Stimulated activated CD4-positive, alpha-beta T cell treated with anti-CD3 and anti-CD28 coated beads, Interleukin-12 subunit alpha, Interleukin-12 subunit beta, amount 100 ng/mL, for 48 hours (primary cell): Measurements from ENCODE around the gene RAB2B.
A peak's percentile ranks its signal among the peaks of the same experiment; 100 is the strongest.

Source experiments
- DNase-seq, 3 donors: peaks; one replicate each; pipeline ENCODE4 v3.0.0-alpha.2; 2020; ENCODE audit warnings: low read depth in 2 of 3, low spot score in 1 of 3

RAB2B gene

GRCh38 chr14:21476925-21477681 is at the start of gene RAB2B, which contains the start of gene TOX4:
Gene RAB2B (minus strand): TSS chr14:21476959. CDS start chr14:21476872, 87 bp downstream.
Gene TOX4 (plus strand): TSS chr14:21477195. CDS start chr14:21477279, 84 bp downstream.
- DNase-seq: peak; percentile 90 to 93 (median 92)

GRCh38 chr14:21525962-21526671 is 49.4 kb upstream of the RAB2B start, which contains the start of gene SALL2:
Gene SALL2 (minus strand): TSS chr14:21526346. CDS start chr14:21526127, 219 bp downstream.
- peak; percentile 52 to 70 (median 63) for DNase-seq

- DNase-seq: no peak
Observed at GRCh38 chr14:21525571-21525961, 48.8 kb upstream of the RAB2B start.

DNA sequence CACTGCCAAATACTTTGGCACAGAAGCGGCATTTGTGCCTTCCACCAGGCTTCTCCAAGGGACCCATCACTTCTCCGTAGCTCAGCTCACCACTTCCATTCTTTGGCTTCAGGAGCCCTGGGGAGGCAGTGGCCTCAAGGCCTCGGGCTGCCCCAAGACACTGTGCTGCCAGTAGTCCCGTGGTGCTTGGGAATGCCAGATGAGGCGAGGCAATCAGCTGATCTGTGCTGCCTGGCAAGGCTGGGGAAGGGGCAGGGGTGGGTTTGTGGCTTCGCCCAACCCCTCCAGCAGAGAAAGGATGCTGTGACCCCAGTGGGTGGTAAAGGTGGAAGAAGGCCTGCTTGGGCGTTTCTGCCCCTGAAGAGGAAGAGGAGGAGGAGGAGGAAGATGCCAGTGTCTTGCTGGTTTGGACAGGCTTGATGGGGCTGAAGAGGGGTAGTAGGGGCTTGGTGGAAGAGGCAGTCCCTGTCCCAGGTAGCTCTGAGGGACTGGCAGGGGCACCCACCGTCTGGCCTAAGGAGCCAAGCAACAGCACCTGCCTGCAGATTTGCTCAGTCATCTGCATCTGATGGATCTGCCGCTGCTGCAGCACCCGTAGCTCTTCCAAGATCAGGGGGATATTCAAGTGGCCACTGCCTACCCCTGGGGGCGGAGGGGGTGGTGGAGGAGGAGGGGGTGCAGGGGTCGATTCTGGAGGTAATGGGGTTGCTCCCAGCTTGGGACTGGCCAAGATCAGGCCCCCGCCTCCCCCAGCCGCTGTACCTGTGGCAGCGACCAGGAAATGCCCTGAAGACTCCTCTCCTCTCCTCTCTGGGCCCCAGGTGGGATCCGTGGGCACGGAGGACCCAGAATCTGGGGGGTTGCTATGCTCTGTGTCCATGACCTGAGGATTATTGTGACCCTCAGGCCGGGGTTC is 48.1 kb upstream of the RAB2B start:
- no peak for DNase-seq

DNA sequence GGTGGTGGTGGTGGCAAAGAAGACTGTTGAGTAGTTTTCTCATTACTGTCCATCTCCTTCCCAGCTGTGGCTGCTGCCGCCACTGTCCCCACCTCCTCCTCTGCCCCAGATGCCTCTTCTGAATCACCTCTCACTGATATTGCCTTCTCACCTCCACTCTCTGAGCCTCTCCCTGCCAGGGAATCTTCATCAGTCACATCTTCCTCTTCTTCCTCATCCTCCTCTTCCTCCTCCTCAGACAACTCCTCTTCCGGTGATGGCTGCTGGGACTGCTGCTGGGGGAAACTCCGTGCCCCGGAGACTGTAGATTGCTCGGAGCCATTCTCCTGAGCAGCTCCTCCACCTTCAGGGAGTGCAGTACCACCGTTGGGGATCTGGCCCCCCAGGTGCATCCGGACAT is 46.4 kb upstream of the RAB2B start:
- DNase-seq: no peak

DNA sequence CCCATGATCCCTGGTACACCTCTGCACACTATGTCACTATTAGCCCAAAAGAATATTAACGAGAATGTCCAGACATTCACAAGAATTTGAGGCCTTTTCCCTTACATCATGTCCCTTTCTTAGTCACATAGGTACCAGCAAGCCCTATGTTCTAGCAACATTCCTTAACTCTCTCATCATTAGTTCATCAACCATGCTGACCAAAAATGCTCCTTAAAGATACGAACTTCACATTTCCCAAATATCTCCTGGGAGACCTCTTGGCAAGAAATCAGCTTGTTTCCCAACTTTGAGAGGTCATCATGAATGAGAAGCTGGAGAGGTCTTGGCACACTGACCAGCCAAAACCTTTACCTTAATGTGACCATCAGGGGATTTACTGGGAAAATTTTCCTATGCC is 44.7 kb upstream of the RAB2B start:
- DNase-seq: no peak

- no peak for DNase-seq
Observed at GRCh38 chr14:21520767-21521166, 44.0 kb upstream of the RAB2B start.

DNA sequence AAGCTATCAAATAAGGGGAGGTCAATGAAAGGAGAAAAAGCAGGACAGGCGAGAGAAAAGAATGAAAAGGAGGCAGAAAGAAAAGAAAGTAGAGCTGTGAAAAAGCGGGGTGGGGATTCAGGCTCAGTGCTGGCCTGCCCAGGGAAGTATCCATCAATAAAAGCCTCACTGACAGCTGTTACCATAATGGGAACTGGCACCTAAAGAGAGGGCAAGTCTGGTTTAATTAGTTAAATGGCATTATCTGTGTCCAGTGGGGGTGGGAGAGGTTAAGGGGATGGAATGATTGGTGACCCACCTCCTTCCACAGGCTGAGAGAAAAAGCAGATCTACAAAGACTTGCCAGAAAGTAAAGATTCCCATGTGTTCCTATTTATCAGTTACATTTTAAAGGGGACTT is 42.0 kb upstream of the RAB2B start:
- DNase-seq: no peak

DNA sequence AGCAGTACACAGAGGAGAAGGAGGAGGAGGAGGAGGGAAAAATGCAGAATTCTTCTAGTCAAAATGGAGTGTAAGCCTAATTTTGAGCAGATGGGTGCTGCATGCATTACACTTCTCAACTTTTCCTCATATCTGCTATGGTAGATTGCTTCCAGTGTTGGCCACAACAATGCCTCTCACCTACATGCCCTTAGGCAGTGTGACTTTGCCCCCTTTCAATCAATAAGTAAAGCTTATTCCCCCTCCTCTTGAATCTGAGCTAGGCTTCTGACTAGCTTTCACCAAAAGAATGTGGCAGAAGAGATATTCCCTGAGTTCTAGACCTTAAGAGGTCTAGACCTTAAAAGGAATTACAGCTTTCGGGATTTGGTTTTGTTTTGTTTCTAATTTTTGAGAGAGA is 37.6 kb upstream of the RAB2B start:
- DNase-seq: no peak

DNA sequence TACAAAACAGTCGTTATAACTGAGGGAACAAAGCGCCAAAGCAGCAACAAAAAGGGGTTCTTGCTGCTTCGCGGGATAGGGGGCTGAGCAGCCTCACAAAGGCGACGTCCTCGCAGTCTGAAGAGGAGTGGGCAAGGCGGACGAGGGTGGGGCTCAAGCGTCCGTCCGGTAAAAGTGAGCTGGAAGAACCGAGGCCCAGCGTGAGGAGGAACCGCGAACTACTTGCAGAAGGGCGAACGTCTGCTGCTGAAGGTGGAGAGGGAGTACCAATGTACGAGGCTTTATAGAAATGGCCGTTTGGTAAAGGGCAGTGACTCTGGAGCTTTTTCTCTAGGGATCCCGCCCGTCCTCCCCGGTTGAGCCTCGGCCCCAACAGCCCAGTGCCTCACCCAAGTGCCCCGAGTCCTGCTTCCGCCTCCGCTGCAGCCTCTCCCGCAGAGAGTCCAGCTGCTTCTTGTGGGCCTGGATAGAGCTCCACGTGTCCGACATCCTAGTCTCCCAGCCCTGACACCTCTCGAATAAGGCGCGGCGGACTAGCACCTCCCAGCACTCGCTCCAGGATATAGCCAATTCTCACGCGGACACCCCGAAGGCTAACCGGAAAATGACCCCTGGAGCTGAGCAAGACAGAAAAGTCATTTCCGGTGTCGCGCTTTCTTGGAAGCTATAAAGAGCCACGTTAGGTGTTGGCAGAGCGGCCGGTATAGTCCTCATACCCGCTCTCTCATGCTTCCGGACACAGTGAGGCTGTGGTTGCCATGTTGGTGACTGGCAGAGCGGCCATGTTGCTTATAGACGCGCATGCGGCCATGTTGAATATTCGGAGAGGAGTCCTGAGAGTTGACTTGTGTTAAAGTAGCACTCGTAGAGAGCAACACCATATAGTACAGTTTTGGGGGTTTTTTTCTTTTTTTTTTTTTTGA is 34.2 kb upstream of the RAB2B start, which contains the start of gene METTL3:
TSS of gene METTL3 (minus strand) at position 606 of the 923 bp plus-strand sequence. CDS start at position 489, 117 bp downstream.
- DNase-seq: peak; percentile 85 to 90 (median 87)

DNA sequence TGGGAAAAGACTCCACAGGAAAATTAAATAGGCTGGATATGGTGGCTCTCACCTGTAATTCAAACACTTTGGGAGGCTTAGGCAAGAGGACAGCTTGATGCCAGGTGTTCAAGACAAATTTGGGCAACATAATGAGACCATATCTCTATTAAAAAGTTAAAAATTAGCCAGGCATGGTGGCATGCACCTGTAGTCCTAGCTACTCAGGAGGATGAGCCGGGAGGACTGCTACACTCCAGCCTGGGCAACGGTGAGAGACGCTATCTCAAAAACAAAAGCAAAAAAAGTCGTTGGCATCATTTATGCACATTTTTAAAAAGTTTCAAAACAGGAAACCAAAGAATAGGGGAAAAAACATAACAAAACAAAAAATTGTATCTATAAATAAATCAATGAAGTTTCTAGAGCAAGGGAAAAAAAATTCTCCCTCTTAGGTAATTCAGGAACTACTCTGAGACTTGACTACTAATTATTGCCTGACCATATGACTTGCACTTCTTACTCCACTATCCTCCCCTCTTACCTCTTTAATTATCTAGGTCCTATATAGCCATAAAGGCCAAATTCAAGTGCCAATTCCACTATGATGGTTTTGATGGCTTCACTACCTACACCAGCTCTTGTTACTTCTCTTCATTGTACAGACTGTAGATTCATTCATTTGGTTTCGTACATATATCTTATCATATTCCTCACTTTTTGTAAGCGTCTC is 32.8 kb upstream of the RAB2B start:
- no peak for DNase-seq

GRCh38 chr14:21506557-21506956 is 29.8 kb upstream of the RAB2B start:
- DNase-seq: no peak

DNA sequence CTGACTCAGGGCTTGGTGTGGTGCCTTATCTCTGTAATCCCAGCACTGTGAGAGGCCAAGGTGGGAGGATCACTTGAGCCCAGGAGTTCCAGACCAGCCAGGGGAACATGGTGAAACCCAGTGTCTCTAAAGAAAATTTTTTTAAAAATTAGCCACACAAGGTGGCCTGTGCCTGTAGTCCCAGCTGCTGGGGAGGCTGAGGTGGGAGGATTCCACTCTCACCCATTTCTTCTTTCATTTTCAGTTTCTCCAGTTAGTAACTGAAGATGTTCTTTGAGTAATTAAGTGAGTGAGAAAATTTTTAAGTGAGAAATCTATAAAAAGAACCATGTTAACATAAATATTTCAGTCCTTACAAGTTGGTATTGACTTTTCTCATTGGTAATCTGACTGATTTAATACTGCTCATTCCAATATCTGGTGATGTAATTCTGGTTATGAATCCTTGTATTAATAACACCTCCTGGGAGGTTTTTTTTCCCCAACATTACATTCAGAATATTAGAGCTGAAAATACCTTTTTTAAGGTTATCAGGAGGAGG is 28.3 kb upstream of the RAB2B start:
- peak in 1 of 3 donors; percentile 7 for DNase-seq

GRCh38 chr14:21503376-21503775 is 26.6 kb upstream of the RAB2B start:
- DNase-seq: no peak

- no peak for DNase-seq
Observed at GRCh38 chr14:21501568-21501967, 24.8 kb upstream of the RAB2B start.

GRCh38 chr14:21498540-21499526 is 22.1 kb upstream of the RAB2B start:
- peak in 1 of 3 donors; percentile 22 for DNase-seq

DNA sequence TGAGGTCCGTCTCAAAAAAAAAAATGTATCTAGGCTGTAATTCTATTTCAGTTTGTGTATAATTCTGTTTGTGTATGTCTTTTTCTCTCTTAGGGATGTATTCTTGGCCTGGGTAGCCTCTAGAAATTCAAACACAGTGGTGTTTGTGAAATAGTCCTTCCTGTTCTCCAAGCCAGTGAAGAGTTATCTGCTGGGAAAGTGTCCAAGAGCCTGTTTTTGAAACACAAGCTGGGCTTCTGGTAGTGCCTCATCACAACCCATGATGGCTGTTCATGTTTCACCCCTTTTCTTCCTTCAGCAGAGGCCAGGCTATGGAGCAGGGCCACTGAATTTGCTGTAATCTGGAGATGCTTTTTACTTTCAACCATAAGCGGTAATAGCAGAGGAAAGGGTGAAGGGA is 19.7 kb upstream of the RAB2B start:
- DNase-seq: no peak
